CD14-positive monocyte (primary cell): ENCODE results near the gene FRMD3. TPM values are rescaled to one million over a fixed set of nuclear protein-coding genes. Genes with fewer than 3 reads are reported as not detected.

Experiments used
- DNase-seq, 3 donors: peaks; one replicate each; pipeline ENCODE4 v3.0.0-alpha.2; 2011 to 2022
- H2AFZ ChIP-seq: 2 replicates; pipeline ENCODE4 v1.6.0; 2012; ENCODE audit warnings: mild to moderate bottlenecking, low read depth, low read length, inconsistent platforms; ENCODE audit not compliant: insufficient read depth, poor library complexity, severe bottlenecking
- H3K27ac ChIP-seq, 2 donors: 1 replicate in 1 of 2; 2 replicates in 1 of 2; pipeline ENCODE4 v1.5.1; 2012 to 2013; ENCODE audit warnings: low read length in 2 of 2, control low read depth in 1 of 2, inconsistent platforms in 1 of 2, low read depth in 1 of 2, mild to moderate bottlenecking in 1 of 2
- H3K27me3 ChIP-seq, 2 donors: one replicate each; pipeline versions ENCODE4 v1.6.0 to v1.6.1; 2011 to 2013; ENCODE audit warnings: low read length in 2 of 2; ENCODE audit not compliant: control insufficient read depth in 2 of 2, insufficient read depth in 2 of 2
- H3K36me3 ChIP-seq, 2 donors: replicated peaks in 1 of 2; 1 replicate in 1 of 2; 2 replicates in 1 of 2; pipeline versions ENCODE4 v1.5.1 to v1.6.1; 2012 to 2013; ENCODE audit warnings: low read length in 2 of 2, control low read depth in 1 of 2, inconsistent platforms in 1 of 2, mild to moderate bottlenecking in 1 of 2; ENCODE audit not compliant: insufficient read depth in 2 of 2, control insufficient read depth in 1 of 2
- H3K4me1 ChIP-seq, 2 donors: 1 replicate in 1 of 2; 2 replicates in 1 of 2; pipeline versions ENCODE4 v1.5.1 to v1.6.1; 2012 to 2013; ENCODE audit warnings: low read length in 2 of 2, control low read depth in 1 of 2, inconsistent platforms in 1 of 2, mild to moderate bottlenecking in 1 of 2, moderate library complexity in 1 of 2; ENCODE audit not compliant: insufficient read depth in 2 of 2, control insufficient read depth in 1 of 2
- H3K4me2 ChIP-seq: replicated peaks from 2 replicates; pipeline ENCODE3; 2012; ENCODE audit warnings: low read length, moderate library complexity, mild to moderate bottlenecking; ENCODE audit not compliant: poor library complexity, severe bottlenecking; ENCODE audit errors: extremely low read depth
- H3K4me3 ChIP-seq, 3 experiments: fragments of 200-600 bp in 1 of 3; sonication (generic) in 1 of 3; replicated peaks in 1 of 3; 1 replicate in 2 of 3; 2 replicates in 1 of 3; pipeline ENCODE4 v1.5.1; 2011 to 2013; ENCODE audit warnings: low read length in 3 of 3, mild to moderate bottlenecking in 3 of 3, control low read depth in 2 of 3, low read depth in 2 of 3, inconsistent platforms in 1 of 3, moderate library complexity in 1 of 3
- H3K79me2 ChIP-seq: 2 replicates; pipeline ENCODE4 v1.6.0; 2012; ENCODE audit warnings: mild to moderate bottlenecking, control low read depth, inconsistent platforms, low read length, moderate library complexity; ENCODE audit not compliant: insufficient read depth
- H3K9ac ChIP-seq: 2 replicates; pipeline ENCODE4 v1.6.0; 2017; ENCODE audit warnings: low read length, mild to moderate bottlenecking; ENCODE audit not compliant: insufficient read depth, poor library complexity, severe bottlenecking
- H3K9me3 ChIP-seq, 2 donors: replicated peaks in 1 of 2; 1 replicate in 1 of 2; 2 replicates in 1 of 2; pipeline versions ENCODE4 v1.5.1 to v1.6.1; 2012 to 2013; ENCODE audit warnings: low read length in 2 of 2, control low read depth in 1 of 2; ENCODE audit not compliant: control insufficient read depth in 1 of 2, insufficient read depth in 1 of 2
- H4K20me1 ChIP-seq: 2 replicates; pipeline ENCODE4 v1.6.0; 2012; ENCODE audit warnings: mild to moderate bottlenecking, low read length, control low read depth, moderate library complexity; ENCODE audit not compliant: insufficient read depth
- H3K27ac Mint-ChIP-seq, 7 donors: one replicate each; pipeline ENCODE4 v1.8.0; 2020; ENCODE audit warnings: mild to moderate bottlenecking in 7 of 7, mixed read lengths in 7 of 7, moderate library complexity in 6 of 7, inconsistent platforms in 2 of 7
- H3K27me3 Mint-ChIP-seq, 3 donors: one replicate each; pipeline ENCODE4 v1.8.0; 2021 to 2022; ENCODE audit warnings: low read depth in 3 of 3, mild to moderate bottlenecking in 3 of 3, mixed read lengths in 3 of 3, moderate library complexity in 3 of 3, inconsistent platforms in 1 of 3
- H3K36me3 Mint-ChIP-seq, 2 donors: one replicate each; pipeline ENCODE4 v1.8.0; 2020; ENCODE audit warnings: mixed read lengths in 2 of 2, inconsistent platforms in 1 of 2, mild to moderate bottlenecking in 1 of 2
- H3K4me1 Mint-ChIP-seq: one replicate; pipeline ENCODE4 v1.8.0; 2020; ENCODE audit warnings: mild to moderate bottlenecking, mixed read lengths
- H3K4me3 Mint-ChIP-seq, 2 donors: one replicate each; pipeline ENCODE4 v1.8.0; 2020; ENCODE audit warnings: mild to moderate bottlenecking in 2 of 2, mixed read lengths in 2 of 2, moderate library complexity in 1 of 2
- H3K9me3 Mint-ChIP-seq, 7 donors: one replicate each; pipeline ENCODE4 v1.8.0; 2020 to 2022; ENCODE audit warnings: mixed read lengths in 7 of 7, mild to moderate bottlenecking in 6 of 7, moderate library complexity in 6 of 7, inconsistent platforms in 2 of 7
- CTCF ChIP-seq: fragments of 200-600 bp; IDR thresholded peaks from one replicate; pipeline ENCODE4 v1.8.0; 2022; ENCODE audit warnings: antibody characterized with exemption, mild to moderate bottlenecking
- WGBS: methylation state at CpG from one replicate; pipeline ENCODE4 v1.1.5; 2013; ENCODE audit warnings: missing lambda C conversion rate; ENCODE audit not compliant: insufficient coverage; 5-methylcytosine and 5-hydroxymethylcytosine counted together
- intact Hi-C, 2 donors: fragments of 100-400 bp; cut with micrococcal nuclease; formaldehyde crosslinking; loops; one replicate each; pipeline versions ENCODE4 v1.15.0 to v1.15.1; 2023
- polyA plus RNA-seq, 3 donors: library from polyadenylated mRNA; depleted of rRNA in 1 of 3; unstranded in 2 of 3; stranded (reverse) in 1 of 3; fragments of 300-500 nt in 2 of 3; fragments of >200 nt in 1 of 3; fragmentation: Illumina TruSeq in 2 of 3; gene quantifications; 1 replicate in 2 of 3; 2 replicates in 1 of 3; pipeline ENCODE4 v1.2.3, GENCODE V29; 2012 to 2021

The FRMD3 gene
- polyA plus RNA-seq, 3 donors = 2.8 to 9.8 (median 4.2) TPM

- peaks cover 4% of the 10 kb centered on the region for H3K79me2 ChIP-seq
- H3K9ac ChIP-seq = no peak overlapping the region
- H3K4me1 Mint-ChIP-seq = peaks cover 9% of the 10 kb centered on the region
- no peak overlapping the region for H3K4me3 Mint-ChIP-seq
- peaks cover 0 to 3% (median 0%) of the 10 kb centered on the region in 3 donors for H3K27me3 Mint-ChIP-seq
- peaks cover 5 to 18% (median 10%) of the 10 kb centered on the region in 7 donors for H3K9me3 Mint-ChIP-seq
- H3K4me3 ChIP-seq = no peak overlapping the region
- no peaks in the 10 kb centered on the region for H3K36me3 Mint-ChIP-seq
- H3K9me3 ChIP-seq = peaks cover 0 to 4% of the 10 kb centered on the region in 2 donors
- no peak overlapping the region for H3K27ac ChIP-seq
- H3K4me1 ChIP-seq = peaks cover 0 to 1% of the 10 kb centered on the region in 2 donors
- no peak for TF ChIP-seq CTCF
- WGBS = no CpG with 5 or more reads among the region's 2 CpGs
- H3K27me3 ChIP-seq = no peaks in the 10 kb centered on the region
- DNase-seq = no peak
- intact Hi-C loops = loop anchor here in 1 of 2 donors (10.0 kb wide), 2 partner anchors 55 to 75 kb away; partner anchors contain the start of gene FRMD3
- no peaks in the 10 kb centered on the region for H3K36me3 ChIP-seq
- no peak overlapping the region for H2AFZ ChIP-seq
- no peaks in the 10 kb centered on the region for H4K20me1 ChIP-seq
- H3K27ac Mint-ChIP-seq = no peak overlapping the region
- H3K4me2 ChIP-seq = no peak overlapping the region
These were observed 58.4 kb downstream of the FRMD3 start for GRCh38 chr9:83479765-83480164.

- no peak overlapping the region for H3K27ac Mint-ChIP-seq
These were observed 60.6 kb downstream of the FRMD3 start for GRCh38 chr9:83477571-83477970.

More at GRCh38 chr9:83477571-83477970, 60.6 kb downstream of the FRMD3 start:
- Histone ChIP-seq H3K27me3 (no peaks in the 10 kb centered on the region), H3K4me2 (no peak overlapping the region), H3K9me3 (peaks cover 0 to 4% of the 10 kb centered on the region in 2 donors), H3K4me3 (no peak overlapping the region), H2AFZ (no peak overlapping the region), H3K36me3 (no peaks in the 10 kb centered on the region), H3K4me1 (peaks cover 19 to 21% of the 10 kb centered on the region in 2 donors), H4K20me1 (no peaks in the 10 kb centered on the region), H3K27ac (no peak overlapping the region), H3K9ac (no peak overlapping the region), H3K79me2 (no peaks in the 10 kb centered on the region)
- 100% methylated on average over 2 of the region's 3 CpGs for WGBS
- no peak for TF ChIP-seq CTCF
- peaks cover 6 to 12% (median 8%) of the 10 kb centered on the region in 7 donors for H3K9me3 Mint-ChIP-seq
- no peaks in the 10 kb centered on the region for H3K36me3 Mint-ChIP-seq
- no peak for DNase-seq
- no peak overlapping the region for H3K4me3 Mint-ChIP-seq
- intact Hi-C loops = loop anchor here in 1 of 2 donors (10.0 kb wide), 2 partner anchors 57 to 73 kb away; partner anchors contain the start of gene FRMD3
- H3K4me1 Mint-ChIP-seq = peaks cover 27% of the 10 kb centered on the region
- H3K27me3 Mint-ChIP-seq = no peaks in the 10 kb centered on the region
